ENCODE measurements around the gene AOPEP.

The AOPEP gene

DNA sequence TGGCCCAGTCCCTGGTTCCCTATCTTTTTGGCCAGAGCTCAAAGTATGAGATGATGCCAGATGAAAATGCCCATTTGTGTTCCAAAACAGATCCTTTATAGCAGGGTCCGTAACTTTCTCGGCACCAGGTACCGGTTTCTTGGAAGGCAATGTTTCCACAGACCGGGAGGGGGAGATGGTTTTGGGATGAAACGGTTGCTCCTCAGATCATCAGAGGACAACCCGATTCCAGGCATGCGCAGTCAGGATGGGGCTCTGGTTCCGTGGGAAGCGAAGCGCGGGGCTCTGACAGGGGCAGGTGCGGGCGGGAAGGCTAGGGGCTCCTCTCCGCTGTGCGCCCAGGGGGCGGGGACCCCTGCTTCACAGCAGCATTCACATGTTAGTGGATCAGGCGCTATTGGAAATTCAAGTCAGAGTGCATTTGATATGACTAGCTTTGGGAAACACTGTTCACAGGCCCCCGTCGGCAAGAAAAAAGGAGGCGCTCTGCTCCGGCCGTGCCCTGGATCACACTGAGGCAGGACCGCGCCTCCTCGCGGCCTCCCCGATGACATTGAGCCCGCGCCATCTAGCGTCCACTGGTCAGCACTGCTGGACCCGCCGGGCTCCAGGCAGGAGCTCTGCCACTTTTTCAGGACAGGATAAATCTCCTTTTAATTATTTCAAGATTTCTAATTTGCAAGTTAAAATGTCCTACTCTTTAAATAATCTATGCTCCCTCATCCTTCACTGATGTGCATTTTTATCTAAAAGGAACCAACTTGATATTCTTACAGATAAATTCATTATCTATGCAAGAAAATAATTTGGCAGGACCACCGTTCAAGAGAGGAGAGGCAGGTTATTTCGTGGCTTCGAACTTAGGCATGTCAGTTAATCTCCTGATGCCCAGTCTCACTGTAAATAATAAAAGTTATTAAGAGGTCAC, 401.0 kb downstream of the AOPEP start:
- Histone ChIP-seq H3K9me3 (ENCODE audit: control insufficient read depth in 5 of 5, low read length in 5 of 5) (no peaks in the 10 kb centered on the region), H3K4me3 (ENCODE audit: low read depth in 1 of 5, low read length in 5 of 5) (peak overlapping the region in 4 of 5 donors; percentile 48 to 55 (median 52)), H3K4me1 (ENCODE audit: control insufficient read depth in 5 of 5, insufficient read depth in 5 of 5, low read length in 5 of 5) (peaks cover 0 to 9% (median 5%) of the 10 kb centered on the region in 5 donors), H3K9ac (ENCODE audit: low read length in 5 of 5) (peak overlapping the region in 2 of 5 donors; percentile 44 to 58), H3K27me3 (ENCODE audit: control insufficient read depth in 5 of 5, insufficient read depth in 4 of 5, low read length in 5 of 5) (no peaks in the 10 kb centered on the region), H3K27ac (ENCODE audit: low read depth, low read length) (no peak overlapping the region), H3K36me3 (ENCODE audit: control insufficient read depth in 5 of 5, insufficient read depth in 5 of 5, low read length in 5 of 5) (peaks cover 0 to 7% (median 3%) of the 10 kb centered on the region in 5 donors)

DNA sequence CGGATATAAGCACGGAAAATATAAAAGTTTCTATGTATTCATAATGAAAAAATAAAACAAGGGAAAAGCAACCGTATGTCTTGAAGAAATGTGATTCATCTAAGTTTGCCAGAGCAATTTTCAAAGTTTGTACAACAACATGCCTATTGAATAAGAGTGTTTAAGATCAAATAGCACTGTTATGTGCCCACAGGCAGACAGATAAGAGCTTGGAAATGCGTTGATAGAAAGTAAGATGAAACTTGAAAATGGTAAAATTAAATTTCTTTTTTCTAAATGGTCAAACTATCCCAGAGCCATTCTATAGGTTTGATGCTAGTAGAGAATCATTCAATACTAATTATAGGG, 401.7 kb downstream of the AOPEP start:
- H3K9me3 ChIP-seq (ENCODE audit: control insufficient read depth in 5 of 5, low read length in 5 of 5): no peaks in the 10 kb centered on the region
- H3K4me3 ChIP-seq (ENCODE audit: low read depth in 1 of 5, low read length in 5 of 5): no peak overlapping the region
- H3K4me1 ChIP-seq (ENCODE audit: control insufficient read depth in 5 of 5, insufficient read depth in 5 of 5, low read length in 5 of 5): peaks cover 0 to 9% (median 5%) of the 10 kb centered on the region in 5 donors
- no peaks in the 10 kb centered on the region for H3K27me3 ChIP-seq (ENCODE audit: control insufficient read depth in 5 of 5, insufficient read depth in 4 of 5, low read length in 5 of 5)
- no peak overlapping the region for H3K27ac ChIP-seq (ENCODE audit: low read depth, low read length)
- H3K36me3 ChIP-seq (ENCODE audit: control insufficient read depth in 5 of 5, insufficient read depth in 5 of 5, low read length in 5 of 5): peaks cover 0 to 10% (median 3%) of the 10 kb centered on the region in 5 donors
- H3K9ac ChIP-seq (ENCODE audit: low read length in 5 of 5): no peak overlapping the region

DNA sequence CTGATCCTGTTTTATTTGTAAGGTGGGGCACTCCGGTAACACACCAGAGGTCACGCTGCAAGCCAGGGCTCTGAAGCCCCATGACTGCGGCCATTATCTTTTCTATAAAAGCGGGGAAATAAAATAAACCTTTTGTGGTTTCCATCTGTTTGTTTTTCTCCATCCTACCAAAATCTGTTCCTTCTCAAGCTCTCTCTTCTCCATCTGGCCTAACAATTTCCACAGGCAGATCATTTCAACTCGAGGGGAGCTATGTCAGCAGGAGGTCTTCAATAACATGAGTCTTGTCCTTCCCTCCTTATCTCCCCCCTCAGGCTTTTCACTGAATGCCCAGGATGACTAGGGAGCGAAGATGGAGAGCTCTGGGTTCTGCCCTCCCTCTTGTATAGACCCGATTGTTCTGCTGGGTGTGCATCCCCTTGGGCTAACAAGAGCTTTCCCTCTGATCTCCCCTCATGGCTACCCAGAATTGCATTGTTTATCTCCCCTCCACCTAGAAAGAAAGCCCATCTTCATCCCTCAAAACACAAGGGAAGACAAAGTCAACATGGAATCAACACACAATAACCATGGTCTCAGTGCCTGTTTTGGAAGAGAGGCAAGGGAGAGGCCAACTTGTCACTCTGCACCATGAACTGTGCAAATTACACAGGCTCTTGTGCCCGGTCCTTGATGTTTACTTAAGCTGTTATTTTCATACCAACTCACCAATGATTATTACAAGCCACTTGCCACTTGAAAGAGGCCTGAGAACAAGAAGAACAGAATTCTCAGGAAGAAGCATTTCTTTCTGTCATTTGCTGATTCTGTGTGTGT, 403.2 kb downstream of the AOPEP start:
- Histone ChIP-seq H3K27me3 (ENCODE audit: control insufficient read depth in 5 of 5, insufficient read depth in 4 of 5, low read length in 5 of 5) (no peaks in the 10 kb centered on the region), H3K9ac (ENCODE audit: low read length in 5 of 5) (no peak overlapping the region), H3K4me3 (ENCODE audit: low read depth in 1 of 5, low read length in 5 of 5) (no peak overlapping the region), H3K36me3 (ENCODE audit: control insufficient read depth in 5 of 5, insufficient read depth in 5 of 5, low read length in 5 of 5) (peaks cover 0 to 9% (median 0%) of the 10 kb centered on the region in 5 donors), H3K27ac (ENCODE audit: low read depth, low read length) (no peak overlapping the region), H3K9me3 (ENCODE audit: control insufficient read depth in 5 of 5, low read length in 5 of 5) (no peaks in the 10 kb centered on the region), H3K4me1 (ENCODE audit: control insufficient read depth in 5 of 5, insufficient read depth in 5 of 5, low read length in 5 of 5) (peaks cover 0 to 16% (median 14%) of the 10 kb centered on the region in 5 donors)

DNA sequence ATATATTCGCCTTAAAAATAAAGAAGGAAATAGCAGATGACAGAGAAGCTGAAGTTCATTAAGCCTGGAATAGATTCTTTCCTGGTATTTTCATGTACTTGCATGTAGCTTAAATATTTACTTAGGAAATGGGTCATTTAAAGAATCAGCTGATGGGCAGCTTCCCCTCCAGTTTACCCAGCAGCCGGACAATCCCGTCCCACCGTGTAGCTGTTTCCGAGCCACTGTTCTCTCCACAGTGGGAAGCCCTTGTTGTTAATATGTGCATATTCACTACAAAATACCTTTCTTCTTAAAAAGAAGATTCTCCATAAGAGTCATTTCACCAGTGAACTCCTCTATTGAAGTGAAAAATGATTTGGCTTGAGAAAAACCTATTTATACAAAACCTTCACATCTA, 404.0 kb downstream of the AOPEP start:
- Histone ChIP-seq H3K9me3 (ENCODE audit: control insufficient read depth in 5 of 5, low read length in 5 of 5) (no peaks in the 10 kb centered on the region), H3K4me1 (ENCODE audit: control insufficient read depth in 5 of 5, insufficient read depth in 5 of 5, low read length in 5 of 5) (peaks cover 0 to 16% (median 14%) of the 10 kb centered on the region in 5 donors), H3K27me3 (ENCODE audit: control insufficient read depth in 5 of 5, insufficient read depth in 4 of 5, low read length in 5 of 5) (no peaks in the 10 kb centered on the region), H3K4me3 (ENCODE audit: low read depth in 1 of 5, low read length in 5 of 5) (no peak overlapping the region), H3K27ac (ENCODE audit: low read depth, low read length) (no peak overlapping the region), H3K9ac (ENCODE audit: low read length in 5 of 5) (no peak overlapping the region), H3K36me3 (ENCODE audit: control insufficient read depth in 5 of 5, insufficient read depth in 5 of 5, low read length in 5 of 5) (peaks cover 0 to 9% (median 0%) of the 10 kb centered on the region in 5 donors)

DNA sequence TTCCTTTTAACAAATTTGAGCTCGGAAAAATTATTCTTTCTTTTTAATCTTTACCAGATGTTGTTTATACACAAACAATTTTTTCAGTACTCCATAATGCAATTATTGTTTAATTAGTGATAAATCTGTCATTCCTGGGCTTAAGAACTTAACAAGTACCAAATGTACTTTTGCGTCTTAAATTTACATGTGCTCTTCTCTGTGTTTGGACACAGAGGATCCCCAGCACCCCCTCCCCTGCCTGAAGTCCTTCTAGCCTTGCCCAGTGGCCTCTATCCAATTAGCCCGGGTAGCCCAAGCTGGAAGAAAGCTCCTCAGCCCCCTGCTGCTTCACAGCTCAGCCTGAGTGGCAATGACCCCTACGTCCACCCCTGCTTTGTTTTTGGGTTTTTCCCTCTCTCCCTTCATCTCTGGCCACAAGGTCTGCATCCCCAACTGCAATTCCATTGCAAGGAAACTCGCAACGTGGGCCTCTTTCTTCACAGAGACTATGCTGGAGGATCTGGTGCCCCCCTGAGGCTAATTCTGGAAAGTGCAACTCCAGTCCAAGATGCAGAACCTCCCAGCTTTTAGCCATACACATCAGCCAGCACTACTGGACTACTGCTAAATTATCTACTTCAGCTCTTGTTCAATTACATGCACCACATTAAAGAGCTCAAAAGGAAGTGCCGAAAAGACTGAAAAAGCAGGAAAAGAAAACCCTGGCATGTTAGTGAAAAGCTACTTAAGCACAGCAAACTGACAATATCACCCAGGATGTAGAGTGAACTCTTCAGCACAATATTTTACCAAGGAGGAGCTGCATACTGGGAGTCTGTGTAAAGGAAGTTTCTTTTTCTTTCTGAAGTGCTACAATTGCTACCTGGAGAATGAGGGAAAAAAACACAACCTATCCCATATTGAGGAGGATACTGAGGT, 404.8 kb downstream of the AOPEP start:
- Histone ChIP-seq H3K4me3 (ENCODE audit: low read depth in 1 of 5, low read length in 5 of 5) (no peak overlapping the region), H3K27ac (ENCODE audit: low read depth, low read length) (no peak overlapping the region), H3K9ac (ENCODE audit: low read length in 5 of 5) (peak overlapping the region in 1 of 5 donors; percentile 35)

DNA sequence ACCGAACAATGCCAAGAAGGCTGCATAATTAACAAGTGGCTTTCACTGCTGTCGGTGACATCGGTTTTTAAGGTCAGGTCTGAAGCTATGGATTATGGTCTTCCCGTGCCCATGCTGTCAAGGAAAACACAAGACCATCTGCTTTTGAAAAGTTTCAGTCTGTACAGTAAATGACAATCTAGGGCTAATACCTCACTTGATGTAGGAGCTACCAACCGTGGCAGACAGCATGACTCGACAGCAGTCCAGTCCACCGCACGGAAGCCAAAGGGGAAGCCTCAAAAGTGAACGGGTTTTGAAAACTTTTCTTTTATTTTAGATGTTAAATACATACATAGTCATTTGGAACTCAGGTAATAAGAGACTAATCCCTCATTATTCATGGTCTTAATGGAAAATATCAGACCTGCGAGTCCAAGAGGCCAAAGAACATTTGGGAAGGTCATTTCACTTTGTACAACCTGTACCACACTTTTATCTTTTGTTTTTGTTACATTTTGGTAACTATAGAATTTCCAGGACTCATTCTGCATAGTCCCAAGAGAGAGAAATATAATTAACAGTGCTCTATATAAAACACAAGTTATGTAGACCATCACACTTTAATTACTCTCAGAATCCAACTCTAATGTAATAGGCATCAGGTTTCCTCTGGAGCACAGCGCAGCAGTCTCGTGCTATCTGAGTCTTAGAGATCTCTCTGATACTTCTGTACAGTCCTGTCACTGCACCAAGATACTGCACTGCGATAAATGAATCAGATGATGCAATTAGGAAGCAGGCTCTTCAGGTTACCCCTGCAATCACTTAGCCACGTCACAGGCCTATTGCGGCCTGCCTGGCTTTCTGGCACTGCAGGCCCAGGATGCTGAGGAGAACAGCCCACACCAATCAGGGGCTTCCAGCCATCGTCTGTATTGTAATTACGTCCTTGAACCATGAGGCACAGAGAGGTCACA, 406.1 kb downstream of the AOPEP start:
- H3K4me1 ChIP-seq (ENCODE audit: control insufficient read depth in 5 of 5, insufficient read depth in 5 of 5, low read length in 5 of 5): peaks cover 0 to 10% (median 9%) of the 10 kb centered on the region in 5 donors
- no peak overlapping the region for H3K27ac ChIP-seq (ENCODE audit: low read depth, low read length)
- H3K4me3 ChIP-seq (ENCODE audit: low read depth in 1 of 5, low read length in 5 of 5): no peak overlapping the region
- no peaks in the 10 kb centered on the region for H3K9me3 ChIP-seq (ENCODE audit: control insufficient read depth in 5 of 5, low read length in 5 of 5)
- H3K27me3 ChIP-seq (ENCODE audit: control insufficient read depth in 5 of 5, insufficient read depth in 4 of 5, low read length in 5 of 5): no peaks in the 10 kb centered on the region
- H3K9ac ChIP-seq (ENCODE audit: low read length in 5 of 5): no peak overlapping the region
- peaks cover 0 to 9% (median 0%) of the 10 kb centered on the region in 5 donors for H3K36me3 ChIP-seq (ENCODE audit: control insufficient read depth in 5 of 5, insufficient read depth in 5 of 5, low read length in 5 of 5)

More for the DNA sequence above, 404.8 kb downstream of the AOPEP start:
- peaks cover 0 to 9% (median 0%) of the 10 kb centered on the region in 5 donors for H3K36me3 ChIP-seq (ENCODE audit: control insufficient read depth in 5 of 5, insufficient read depth in 5 of 5, low read length in 5 of 5)
- no peaks in the 10 kb centered on the region for H3K9me3 ChIP-seq (ENCODE audit: control insufficient read depth in 5 of 5, low read length in 5 of 5)
- no peaks in the 10 kb centered on the region for H3K27me3 ChIP-seq (ENCODE audit: control insufficient read depth in 5 of 5, insufficient read depth in 4 of 5, low read length in 5 of 5)
- H3K4me1 ChIP-seq (ENCODE audit: control insufficient read depth in 5 of 5, insufficient read depth in 5 of 5, low read length in 5 of 5): peaks cover 0 to 16% (median 14%) of the 10 kb centered on the region in 5 donors

DNA sequence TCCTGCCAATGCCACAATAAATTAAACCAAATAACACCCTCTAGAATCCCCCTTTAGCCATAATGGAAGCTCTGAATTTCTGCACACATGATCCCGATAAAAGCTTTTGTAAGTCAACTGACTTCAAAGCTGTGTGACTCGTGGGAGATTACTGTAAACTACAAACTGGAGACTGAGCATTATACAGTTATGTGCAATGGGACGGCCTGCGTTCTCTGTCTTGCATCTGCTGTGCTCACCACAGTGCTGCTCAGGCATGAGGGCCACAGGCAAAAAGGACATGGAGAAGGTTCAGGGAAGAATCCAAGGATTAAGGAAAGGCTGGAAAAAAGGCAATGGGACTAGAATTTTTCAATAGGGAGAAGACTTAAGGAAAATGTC, 406.8 kb downstream of the AOPEP start:
- Histone ChIP-seq H3K9ac (ENCODE audit: low read length in 5 of 5) (no peak overlapping the region), H3K27me3 (ENCODE audit: control insufficient read depth in 5 of 5, insufficient read depth in 4 of 5, low read length in 5 of 5) (no peaks in the 10 kb centered on the region), H3K4me1 (ENCODE audit: control insufficient read depth in 5 of 5, insufficient read depth in 5 of 5, low read length in 5 of 5) (peaks cover 0 to 10% (median 9%) of the 10 kb centered on the region in 5 donors), H3K27ac (ENCODE audit: low read depth, low read length) (no peak overlapping the region), H3K9me3 (ENCODE audit: control insufficient read depth in 5 of 5, low read length in 5 of 5) (no peaks in the 10 kb centered on the region), H3K4me3 (ENCODE audit: low read depth in 1 of 5, low read length in 5 of 5) (no peak overlapping the region), H3K36me3 (ENCODE audit: control insufficient read depth in 5 of 5, insufficient read depth in 5 of 5, low read length in 5 of 5) (peaks cover 0 to 10% (median 0%) of the 10 kb centered on the region in 5 donors)

DNA sequence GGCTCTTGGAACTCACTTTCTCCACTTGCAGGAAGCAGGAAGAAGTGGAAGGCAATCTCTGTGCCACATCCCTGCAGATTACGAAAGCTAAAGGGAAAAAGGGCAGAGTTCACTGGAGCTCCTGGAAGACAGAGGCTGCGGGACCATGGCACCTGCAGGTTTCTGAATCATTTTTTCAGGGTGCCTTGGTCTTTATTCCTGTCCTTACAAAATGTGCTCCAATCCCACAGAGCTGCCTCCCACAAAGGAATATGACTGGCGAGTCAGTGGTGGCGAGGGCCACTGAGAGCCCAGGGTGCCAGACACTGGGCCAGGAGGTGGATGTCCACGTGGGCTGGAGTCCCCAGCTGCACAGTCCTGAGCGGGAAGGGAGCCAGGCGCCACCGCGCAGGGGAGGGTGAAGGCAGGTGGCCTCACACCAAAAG, 408.0 kb downstream of the AOPEP start:
- H3K27ac ChIP-seq (ENCODE audit: low read depth, low read length): no peak overlapping the region
- no peak overlapping the region for H3K9ac ChIP-seq (ENCODE audit: low read length in 5 of 5)
- no peaks in the 10 kb centered on the region for H3K9me3 ChIP-seq (ENCODE audit: control insufficient read depth in 5 of 5, low read length in 5 of 5)
- no peaks in the 10 kb centered on the region for H3K27me3 ChIP-seq (ENCODE audit: control insufficient read depth in 5 of 5, insufficient read depth in 4 of 5, low read length in 5 of 5)
- H3K4me3 ChIP-seq (ENCODE audit: low read depth in 1 of 5, low read length in 5 of 5): no peak overlapping the region
- H3K36me3 ChIP-seq (ENCODE audit: control insufficient read depth in 5 of 5, insufficient read depth in 5 of 5, low read length in 5 of 5): peaks cover 0 to 13% (median 0%) of the 10 kb centered on the region in 5 donors
- H3K4me1 ChIP-seq (ENCODE audit: control insufficient read depth in 5 of 5, insufficient read depth in 5 of 5, low read length in 5 of 5): peaks cover 0 to 10% (median 9%) of the 10 kb centered on the region in 5 donors

Measured in subcutaneous abdominal adipose tissue (tissue), 5 donors.